Measurements from ENCODE around the gene NPIPB8. TPM values are rescaled to one million over a fixed set of nuclear protein-coding genes. Genes with fewer than 3 reads are reported as not detected.
"Not testable (repeated sequence)": the region's sequence is repeated elsewhere in the genome, so short reads cannot be mapped to it uniquely, and the experiment has no call there.

NPIPB8 gene
- total and polyA plus RNA-seq, 4 experiments from 2014 or later = not detected

DNA sequence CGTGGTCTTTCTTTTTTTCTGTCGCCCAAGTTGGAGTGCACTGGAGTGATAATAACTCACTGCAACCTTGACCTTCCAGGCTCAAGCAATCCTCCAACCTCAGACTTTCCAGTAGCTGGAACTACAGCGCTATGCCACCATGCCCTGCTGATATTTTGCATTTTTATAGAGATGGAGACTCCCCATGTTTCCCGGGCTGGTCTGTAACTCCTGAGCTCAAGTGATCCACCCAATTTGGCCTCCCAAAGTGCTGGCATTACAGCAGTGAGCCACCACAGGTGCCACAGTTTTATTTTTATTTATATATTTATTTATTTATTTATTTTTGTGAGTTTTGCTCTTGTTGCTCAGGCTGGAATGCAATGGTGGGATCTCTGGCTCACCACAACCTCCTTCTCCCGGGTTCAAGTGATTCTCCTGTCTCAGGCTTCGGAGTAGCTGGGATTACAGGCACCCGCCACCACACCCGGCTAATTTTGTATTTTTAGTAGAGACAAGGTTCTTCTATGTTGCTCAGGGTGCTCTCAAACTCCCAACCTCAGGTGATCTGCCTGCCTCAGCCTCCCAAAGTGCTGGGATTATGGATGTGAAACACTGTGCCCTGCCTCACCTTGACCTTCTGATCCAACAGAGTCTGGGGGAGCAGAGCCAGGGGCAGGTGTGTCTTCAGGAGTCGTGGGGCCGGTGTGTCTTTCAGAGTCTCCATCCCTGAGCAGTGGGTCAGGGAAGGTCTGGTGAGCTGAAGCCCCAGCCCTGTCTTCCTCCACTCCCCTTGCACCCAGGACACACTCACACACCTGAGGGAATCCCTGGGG is 30.0 kb upstream of the NPIPB8 start:
- H3K4me3 Mint-ChIP-seq; H3K36me3 Mint-ChIP-seq; H3K27me3 ChIP-seq (ENCODE audit: insufficient read depth, low read length); H3K4me1 ChIP-seq (ENCODE audit: insufficient read depth, low read length); H3K27ac ChIP-seq (ENCODE audit: low read depth, low read length); H3K36me3 ChIP-seq (ENCODE audit: insufficient read depth, low read length); POLR2A ChIA-PET (ENCODE audit: partially characterized antibody); H3K9me3 Mint-ChIP-seq; DNase-seq; intact Hi-C loops (cut with micrococcal nuclease); H3K9me3 ChIP-seq (ENCODE audit: control insufficient read depth in 1 of 2, low read length in 2 of 2); H3K27me3 Mint-ChIP-seq; H3K4me3 ChIP-seq (ENCODE audit: low read length in 2 of 2); CTCF ChIA-PET (ENCODE audit: partially characterized antibody): not testable (repeated sequence)
- Mint-ChIP-seq H3K4me1 (peaks cover 2 to 11% (median 6%) of the 10 kb centered on the region in 4 donors), H3K27ac (peak overlapping the region in 1 of 7 donors; percentile 37)

DNA sequence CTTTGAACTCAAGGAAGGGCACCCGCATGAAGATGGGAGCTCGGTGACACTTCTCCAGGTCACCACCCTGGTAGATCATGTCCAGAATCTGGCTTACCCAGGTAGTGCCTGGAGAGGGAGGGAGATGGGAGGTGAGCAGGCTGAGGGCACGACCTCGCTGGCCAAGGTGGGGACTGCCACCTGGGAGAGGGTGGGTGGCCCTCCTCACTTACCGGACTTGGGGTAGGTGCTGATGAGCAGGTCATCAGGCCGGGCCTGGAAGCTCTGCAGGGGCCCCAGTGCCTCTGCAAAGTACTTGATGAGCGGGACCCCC is 29.4 kb upstream of the NPIPB8 start:
- H3K4me1 Mint-ChIP-seq = peaks cover 2 to 11% (median 6%) of the 10 kb centered on the region in 4 donors
- H3K36me3 Mint-ChIP-seq; H3K4me1 ChIP-seq (ENCODE audit: insufficient read depth, low read length); POLR2A ChIA-PET (ENCODE audit: partially characterized antibody); H3K36me3 ChIP-seq (ENCODE audit: insufficient read depth, low read length); H3K4me3 Mint-ChIP-seq; H3K27ac ChIP-seq (ENCODE audit: low read depth, low read length); CTCF ChIA-PET (ENCODE audit: partially characterized antibody); H3K9me3 Mint-ChIP-seq; H3K27me3 ChIP-seq (ENCODE audit: insufficient read depth, low read length); H3K27me3 Mint-ChIP-seq; intact Hi-C loops (cut with micrococcal nuclease); DNase-seq; H3K4me3 ChIP-seq (ENCODE audit: low read length in 2 of 2); H3K9me3 ChIP-seq (ENCODE audit: control insufficient read depth in 1 of 2, low read length in 2 of 2): not testable (repeated sequence)
- peak overlapping the region in 1 of 7 donors; percentile 37 for H3K27ac Mint-ChIP-seq

DNA sequence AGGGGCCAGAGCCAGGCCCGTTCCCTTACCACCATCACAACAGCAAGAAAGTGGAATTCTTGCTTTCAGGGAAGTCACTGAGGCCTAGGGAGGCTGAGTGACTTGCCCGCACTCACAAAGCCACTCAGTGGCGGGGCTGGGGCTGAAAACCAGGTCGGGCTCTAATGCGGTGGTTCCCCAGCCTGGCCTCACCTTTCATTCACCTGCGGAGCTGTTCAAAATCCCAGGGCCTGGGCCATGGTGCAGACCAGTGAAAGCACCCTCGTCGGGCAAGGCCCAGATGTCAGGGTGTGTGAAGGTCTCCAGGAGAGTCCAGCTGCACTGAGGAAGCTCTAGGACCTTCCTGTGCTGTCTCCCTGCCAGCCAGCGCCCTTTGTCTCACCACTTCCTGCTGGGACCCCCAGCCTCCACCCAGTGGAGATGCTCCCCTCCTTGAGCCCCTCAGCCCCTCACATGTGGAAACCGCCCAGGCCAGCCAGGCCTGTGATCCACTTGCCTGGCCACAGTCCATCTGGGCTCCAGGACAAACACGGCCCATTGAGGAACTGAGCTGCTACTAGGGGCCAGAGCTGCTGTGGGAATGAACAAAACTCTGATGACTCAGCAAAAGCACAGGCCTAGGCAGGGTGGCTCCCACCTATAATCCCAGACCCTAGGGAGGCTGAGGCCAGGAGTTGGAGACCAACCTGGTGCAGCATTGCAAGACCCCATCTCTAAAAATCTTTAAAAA is 28.8 kb upstream of the NPIPB8 start:
- H3K9me3 ChIP-seq (ENCODE audit: control insufficient read depth in 1 of 2, low read length in 2 of 2); POLR2A ChIA-PET (ENCODE audit: partially characterized antibody); H3K4me3 Mint-ChIP-seq; H3K9me3 Mint-ChIP-seq; H3K4me1 ChIP-seq (ENCODE audit: insufficient read depth, low read length); CTCF ChIA-PET (ENCODE audit: partially characterized antibody); H3K27ac ChIP-seq (ENCODE audit: low read depth, low read length); intact Hi-C loops (cut with micrococcal nuclease); H3K36me3 Mint-ChIP-seq; DNase-seq; H3K27me3 Mint-ChIP-seq; H3K4me3 ChIP-seq (ENCODE audit: low read length in 2 of 2); H3K27me3 ChIP-seq (ENCODE audit: insufficient read depth, low read length); H3K36me3 ChIP-seq (ENCODE audit: insufficient read depth, low read length): not testable (repeated sequence)
- peaks cover 2 to 11% (median 6%) of the 10 kb centered on the region in 4 donors for H3K4me1 Mint-ChIP-seq
- peak overlapping the region in 3 of 7 donors; percentile 47 to 57 (median 51) for H3K27ac Mint-ChIP-seq

DNA sequence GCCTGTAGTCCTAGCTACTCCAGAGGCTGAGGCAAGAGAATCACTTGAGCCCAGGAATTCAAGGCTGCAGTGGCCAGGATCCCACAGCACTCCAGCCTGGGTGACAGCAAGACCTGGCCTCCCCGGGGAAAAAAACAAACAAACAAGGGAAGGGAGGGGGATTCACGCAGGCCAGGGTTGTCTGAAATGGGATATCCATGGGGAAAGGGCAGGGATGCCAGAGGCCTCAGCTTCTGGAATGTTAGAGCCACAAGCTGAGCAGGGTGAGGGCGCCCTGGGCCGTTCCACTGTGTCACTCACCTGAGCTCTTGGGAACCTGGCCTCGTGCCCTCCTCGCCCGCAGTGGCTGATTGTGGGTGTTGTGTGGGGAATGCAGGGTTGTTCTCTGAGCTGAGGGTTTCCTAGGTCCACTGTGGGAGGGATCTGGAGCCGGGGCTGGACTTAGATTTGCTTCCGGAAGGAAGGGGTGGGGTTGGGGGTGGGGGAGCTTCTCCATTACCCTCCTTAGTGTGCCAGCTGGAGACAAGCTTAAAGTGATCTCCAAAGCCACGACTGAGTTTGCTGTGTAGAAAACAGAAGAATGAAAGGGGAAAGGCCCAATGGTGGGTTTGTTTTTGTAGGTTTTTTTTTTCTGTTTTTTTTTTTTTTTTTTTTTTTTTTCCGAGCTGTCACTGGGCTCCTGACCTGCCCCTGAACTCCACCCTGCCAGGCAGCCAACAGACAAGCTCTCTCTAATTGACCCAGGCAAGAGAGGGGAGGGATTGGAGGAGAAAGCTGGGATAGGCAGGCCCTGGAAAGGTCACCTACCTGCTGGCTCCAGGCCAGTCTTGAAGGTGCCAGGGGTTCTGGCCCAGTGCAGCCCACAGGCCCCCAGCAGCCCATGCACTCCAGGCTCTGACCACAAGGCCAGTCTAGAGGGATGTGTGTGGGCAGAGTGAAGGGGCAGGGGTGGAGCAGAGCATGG is 28.0 kb upstream of the NPIPB8 start, which contains the start of gene SULT1A1:
TSS of gene SULT1A1 (minus strand) at position 414 of the 964 bp plus-strand sequence. CDS start 1,189 bp downstream, outside the sequence.
- Mint-ChIP-seq H3K4me3 (peak within 1 kb of the TSS in 1 of 8 donors; percentile 6), H3K4me1 (peaks cover 2 to 11% (median 6%) of the 10 kb centered on the region in 4 donors), H3K9me3 (no peaks in the 10 kb centered on the region), H3K36me3 (no peaks in the 10 kb centered on the region), H3K27ac (peak within 1 kb of the TSS in 5 of 7 donors; percentile 47 to 71 (median 57)), H3K27me3 (no peaks in the 10 kb centered on the region)
- Histone ChIP-seq H3K9me3 (ENCODE audit: control insufficient read depth in 1 of 2, low read length in 2 of 2) (no peaks in the 10 kb centered on the region), H3K4me3 (ENCODE audit: low read length in 2 of 2) (no peak within 1 kb of the TSS), H3K27me3 (ENCODE audit: insufficient read depth, low read length) (no peaks in the 10 kb centered on the region), H3K4me1 (ENCODE audit: insufficient read depth, low read length) (no peaks in the 10 kb centered on the region), H3K27ac (ENCODE audit: low read depth, low read length) (no peak within 1 kb of the TSS), H3K36me3 (ENCODE audit: insufficient read depth, low read length) (no peaks in the 10 kb centered on the region)
- intact Hi-C loops (cut with micrococcal nuclease) = no loop called here
- ChIA-PET CTCF (ENCODE audit: partially characterized antibody) (no interaction called here), POLR2A (ENCODE audit: partially characterized antibody) (no interaction called here)
- DNase-seq = no peak

DNA sequence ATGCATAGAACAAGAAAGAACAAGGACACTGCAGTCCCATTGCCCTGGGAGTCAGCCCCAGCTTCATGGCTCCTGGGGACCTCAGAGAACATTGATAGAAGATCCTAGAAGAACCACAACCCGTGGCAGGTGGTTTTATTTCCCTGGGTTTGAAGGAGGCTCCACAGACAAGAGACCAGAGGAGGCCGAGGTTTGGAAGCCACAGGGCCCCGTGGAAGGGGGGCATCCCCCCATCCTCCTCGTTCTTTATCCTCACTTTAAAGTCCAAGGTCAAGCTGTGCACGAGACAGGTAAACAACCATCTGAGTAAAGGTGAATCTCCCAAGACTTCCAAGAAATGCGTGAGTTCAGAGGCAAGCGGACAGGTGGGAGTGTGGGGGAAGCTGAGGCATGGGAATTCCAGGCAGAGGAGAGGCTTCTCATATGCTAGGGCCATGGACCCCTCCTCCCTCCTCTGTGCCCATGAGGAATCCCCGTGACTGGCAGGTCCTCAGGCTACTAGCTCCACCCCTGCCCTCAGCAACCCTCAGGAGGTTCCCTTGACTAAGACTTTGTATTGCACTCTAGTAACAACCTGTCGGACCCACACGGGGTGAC is 27.2 kb upstream of the NPIPB8 start:
- Histone ChIP-seq H3K27ac (ENCODE audit: low read depth, low read length) (no peak overlapping the region), H3K27me3 (ENCODE audit: insufficient read depth, low read length) (no peaks in the 10 kb centered on the region), H3K36me3 (ENCODE audit: insufficient read depth, low read length) (no peaks in the 10 kb centered on the region), H3K9me3 (ENCODE audit: control insufficient read depth in 1 of 2, low read length in 2 of 2) (no peaks in the 10 kb centered on the region), H3K4me3 (ENCODE audit: low read length in 2 of 2) (no peak overlapping the region), H3K4me1 (ENCODE audit: insufficient read depth, low read length) (no peaks in the 10 kb centered on the region)
- ChIA-PET CTCF (ENCODE audit: partially characterized antibody) (no interaction called here), POLR2A (ENCODE audit: partially characterized antibody) (no interaction called here)
- no peaks in the 10 kb centered on the region for H3K27me3 Mint-ChIP-seq
- H3K4me1 Mint-ChIP-seq = peaks cover 2 to 14% (median 7%) of the 10 kb centered on the region in 4 donors
- H3K36me3 Mint-ChIP-seq = no peaks in the 10 kb centered on the region
- H3K9me3 Mint-ChIP-seq = no peaks in the 10 kb centered on the region
- H3K27ac Mint-ChIP-seq = peak overlapping the region in 5 of 7 donors; percentile 9 to 71 (median 32)
- H3K4me3 Mint-ChIP-seq = peak overlapping the region in 1 of 8 donors; percentile 6
- no peak for DNase-seq
- intact Hi-C loops (cut with micrococcal nuclease) = no loop called here

DNA sequence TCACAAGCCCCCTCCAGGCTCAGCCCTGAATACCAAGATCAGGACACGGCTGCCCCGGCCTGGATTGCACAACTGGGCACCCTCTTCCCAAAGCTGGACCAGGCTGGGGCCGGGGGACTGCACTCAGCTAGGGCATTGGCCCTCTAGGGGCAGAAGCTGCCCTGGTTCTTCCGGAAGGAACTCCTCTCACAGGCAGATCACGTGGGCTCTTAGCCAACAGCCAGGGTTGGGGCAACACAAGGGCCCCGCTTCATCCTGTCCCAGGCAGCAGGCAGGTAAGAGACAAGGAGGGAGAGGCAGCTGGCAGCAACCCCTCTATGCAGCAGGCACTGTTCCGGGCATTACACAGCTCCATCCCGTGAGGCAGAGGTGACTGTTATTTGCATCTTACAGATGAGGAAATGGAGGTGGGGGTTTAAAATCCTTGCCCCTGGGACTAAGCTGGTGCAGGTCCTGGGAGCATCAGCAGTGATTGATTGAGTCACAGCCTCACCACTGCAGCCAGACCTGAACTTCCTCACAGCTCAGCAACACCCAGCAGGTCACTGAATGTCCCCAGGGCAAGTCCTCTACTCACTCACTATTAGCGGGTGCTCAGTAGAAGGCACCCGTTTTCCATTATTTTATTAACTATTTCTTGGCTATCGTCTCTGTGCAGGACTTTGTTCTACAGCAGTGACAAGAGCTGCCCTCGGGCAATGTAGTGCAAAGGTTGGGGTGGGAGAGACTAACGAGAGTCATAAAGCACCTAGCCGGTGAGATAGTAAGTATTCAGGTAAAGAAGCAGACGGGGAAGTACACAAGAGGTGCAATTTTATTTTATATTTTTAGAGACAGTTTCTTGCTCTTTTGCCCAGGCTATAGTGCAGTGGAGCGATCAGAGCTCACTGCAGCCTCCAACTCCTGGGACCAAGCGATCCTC is 25.2 kb upstream of the NPIPB8 start:
- H3K36me3 ChIP-seq (ENCODE audit: insufficient read depth, low read length); H3K27ac Mint-ChIP-seq; H3K4me3 Mint-ChIP-seq; H3K27me3 Mint-ChIP-seq; H3K9me3 Mint-ChIP-seq; CTCF ChIA-PET (ENCODE audit: partially characterized antibody); H3K4me1 ChIP-seq (ENCODE audit: insufficient read depth, low read length); DNase-seq; H3K9me3 ChIP-seq (ENCODE audit: control insufficient read depth in 1 of 2, low read length in 2 of 2); H3K27ac ChIP-seq (ENCODE audit: low read depth, low read length); H3K27me3 ChIP-seq (ENCODE audit: insufficient read depth, low read length); intact Hi-C loops (cut with micrococcal nuclease); H3K4me3 ChIP-seq (ENCODE audit: low read length in 2 of 2); POLR2A ChIA-PET (ENCODE audit: partially characterized antibody); H3K36me3 Mint-ChIP-seq: not testable (repeated sequence)
- peaks cover 3 to 17% (median 8%) of the 10 kb centered on the region in 4 donors for H3K4me1 Mint-ChIP-seq
